Endothelial cell of umbilical vein (primary cell): ENCODE data around the gene ZC3HAV1L. TPM values are rescaled to one million over a fixed set of nuclear protein-coding genes. Genes with fewer than 3 reads are reported as not detected.

Experiments
- BruUV-seq: library from RNA; stranded (reverse); fragments of 400-500 nt; replicated peaks from 2 replicates; lab custom pipeline; 2021; lab: Mats Ljungman, UMichigan
- CTCF ChIA-PET: fragments of 300-600, 350-600 bp; sonication (Branson Sonifier 250); formaldehyde crosslinking; loops from one replicate; lab custom pipeline; 2021; ENCODE audit warnings: antibody characterized with exemption, inconsistent platforms; lab: Charles Lee
- POLR2A ChIA-PET: fragments of 300-600, 350-600 bp; sonication (Branson Sonifier 250); formaldehyde crosslinking; loops from one replicate; lab custom pipeline; 2021; ENCODE audit warnings: antibody characterized with exemption, inconsistent platforms; lab: Charles Lee
- DNase-seq: peaks from one replicate; pipeline ENCODE4 v3.0.0-alpha.2; 2011; ENCODE audit warnings: low read depth, low spot score
- FAIRE-seq: peaks from 2 replicates; lab custom pipeline; 2011; peaks lifted over from hg19 to GRCh38; lab: Jason Lieb, UNC
- H2AFZ ChIP-seq: 2 replicates; pipeline ENCODE4 v1.6.0; 2012; ENCODE audit warnings: low read depth, low read length, control low read depth, inconsistent platforms
- H3K27ac ChIP-seq: 2 replicates; pipeline ENCODE4 v1.5.1; 2011; ENCODE audit warnings: low read depth, mild to moderate bottlenecking, control low read depth, low read length, moderate library complexity; ENCODE audit not compliant: insufficient read depth
- H3K27me3 ChIP-seq, 2 experiments: 2 replicates each; pipeline versions ENCODE4 v1.6.0 to v1.6.1; 2011; ENCODE audit warnings: low read length in 2 of 2, mixed read lengths in 1 of 2; ENCODE audit not compliant: control insufficient read depth in 2 of 2, insufficient read depth in 2 of 2
- H3K36me3 ChIP-seq, 2 experiments: 2 replicates in 1 of 2; 3 replicates in 1 of 2; pipeline ENCODE4 v1.5.1; 2011; ENCODE audit warnings: low read length in 2 of 2, mild to moderate bottlenecking in 1 of 2, moderate library complexity in 1 of 2; ENCODE audit not compliant: control insufficient read depth in 2 of 2, insufficient read depth in 2 of 2; ENCODE audit errors: extremely low read depth in 1 of 2
- H3K4me1 ChIP-seq: 3 replicates; pipeline ENCODE4 v1.5.1; 2011; ENCODE audit warnings: mild to moderate bottlenecking, low read length; ENCODE audit not compliant: control insufficient read depth, insufficient read depth; ENCODE audit errors: extremely low read depth
- H3K4me2 ChIP-seq: 2 replicates; pipeline ENCODE4 v1.6.1; 2011; ENCODE audit warnings: low read length, control low read depth, mixed read lengths; ENCODE audit not compliant: insufficient read depth
- H3K4me3 ChIP-seq, 3 experiments: fragments of 200-600 bp in 1 of 3; sonication (generic), shearing (Covaris generic) in 1 of 3; replicated peaks in 1 of 3; 2 replicates each; pipeline ENCODE4 v1.5.1; 2011 to 2016; ENCODE audit warnings: control low read depth in 3 of 3, low read length in 3 of 3, mild to moderate bottlenecking in 2 of 3, inconsistent platforms in 1 of 3, low read depth in 1 of 3, moderate library complexity in 1 of 3; ENCODE audit not compliant: insufficient read depth in 1 of 3
- H3K79me2 ChIP-seq: 2 replicates; pipeline ENCODE4 v1.6.0; 2012; ENCODE audit warnings: low read length, inconsistent platforms; ENCODE audit not compliant: control insufficient read depth, insufficient read depth
- H3K9ac ChIP-seq: replicated peaks from 2 replicates; pipeline ENCODE3; 2011; ENCODE audit warnings: low read length, control low read depth; ENCODE audit not compliant: insufficient read depth; ENCODE audit errors: extremely low read depth
- H3K9me1 ChIP-seq: replicated peaks from 3 replicates; pipeline ENCODE4 v1.6.0; 2011; ENCODE audit warnings: mild to moderate bottlenecking, low read length; ENCODE audit not compliant: control insufficient read depth, insufficient read depth; ENCODE audit errors: extremely low read depth
- H3K9me3 ChIP-seq: replicated peaks from 2 replicates; pipeline ENCODE4 v1.5.1; 2012; ENCODE audit warnings: low read length, inconsistent platforms; ENCODE audit not compliant: control insufficient read depth, insufficient read depth
- H4K20me1 ChIP-seq: replicated peaks from 2 replicates; pipeline ENCODE3; 2011; ENCODE audit warnings: mild to moderate bottlenecking, low read length; ENCODE audit not compliant: control insufficient read depth, insufficient read depth; ENCODE audit errors: extremely low read depth
- CTCF ChIP-seq, 2 donors: IDR thresholded peaks; 1 replicate in 1 of 2; 2 replicates in 1 of 2; pipeline ENCODE4 v1.5.1; 2011; ENCODE audit warnings: low read length in 2 of 2, mild to moderate bottlenecking in 2 of 2, moderate library complexity in 2 of 2, control low read depth in 1 of 2, inconsistent platforms in 1 of 2, low read depth in 1 of 2; ENCODE audit not compliant: insufficient read depth in 1 of 2; ENCODE audit errors: extremely low read depth in 1 of 2
- EZH2 ChIP-seq: IDR thresholded peaks from 2 replicates; pipeline ENCODE4 v1.6.1; 2012; ENCODE audit warnings: borderline replicate concordance, low read depth, mild to moderate bottlenecking, moderate library complexity, low read length, inconsistent platforms; ENCODE audit not compliant: severe bottlenecking
- FOS ChIP-seq: IDR thresholded peaks from 2 replicates; pipeline ENCODE4 v1.6.1; 2011; ENCODE audit warnings: mild to moderate bottlenecking, low read length, moderate library complexity, borderline replicate concordance; ENCODE audit not compliant: insufficient read depth
- GATA2 ChIP-seq: IDR thresholded peaks from 2 replicates; pipeline ENCODE4 v1.7.0; 2011; ENCODE audit warnings: low read depth, mild to moderate bottlenecking, moderate library complexity, mixed read lengths, low read length; ENCODE audit not compliant: insufficient read length, insufficient read depth
- JUN ChIP-seq: IDR thresholded peaks from 2 replicates; pipeline ENCODE4 v1.6.1; 2011; ENCODE audit warnings: borderline replicate concordance, low read depth; ENCODE audit not compliant: insufficient read length, insufficient read depth
- MYC ChIP-seq: IDR thresholded peaks from one replicate; pipeline ENCODE4 v1.6.1; 2011; ENCODE audit warnings: mild to moderate bottlenecking, low read depth, low read length
- POLR2A ChIP-seq: IDR thresholded peaks from 2 replicates; pipeline ENCODE4 v1.6.1; 2012; ENCODE audit warnings: low read depth, mild to moderate bottlenecking, control low read depth, low read length
- POLR2AphosphoS5 ChIP-seq: IDR thresholded peaks from 2 replicates; pipeline ENCODE4 v1.6.1; 2012; ENCODE audit warnings: low read depth, mild to moderate bottlenecking, control low read depth, low read length, moderate library complexity; ENCODE audit not compliant: insufficient read depth
- dilution Hi-C: fragments of 300-500 bp; cut with MboI; formaldehyde crosslinking; loops from one replicate; pipeline ENCODE4 v1.15.0; 2019; ENCODE audit warnings: low sequenced_read_pairs; ENCODE audit not compliant: extremely low pct_ligation_motif_present
- intact Hi-C: fragments of 100-400 bp; cut with micrococcal nuclease; formaldehyde crosslinking; loops from one replicate; pipeline ENCODE4 v1.10.0; 2022
- polyA plus RNA-seq, 4 experiments: library from polyadenylated mRNA; depleted of rRNA in 3 of 4; stranded (reverse) in 3 of 4; unstranded in 1 of 4; fragments of >200 nt; gene quantifications; 2 replicates each; pipeline versions ENCODE4 v1.2.1 to v1.2.3, GENCODE V29; 2011 to 2012; ENCODE audit warnings: missing spikeins in 1 of 4
- total RNA-seq: library from RNA; stranded (reverse); gene quantifications from 2 replicates; pipeline ENCODE4 v1.2.3, GENCODE V29; 2021
- TF ChIP-seq, protein P1 (sequence below): IDR thresholded peaks from 2 replicates; pipeline ENCODE4 v1.6.1; 2011; ENCODE audit not compliant: insufficient read depth, insufficient read length

The ZC3HAV1L gene
- total and polyA plus RNA-seq, 2 donors (not counting 3 experiments of a cell fraction or from before 2014, with no cell fraction given): 15.9 to 25.7 TPM

DNA sequence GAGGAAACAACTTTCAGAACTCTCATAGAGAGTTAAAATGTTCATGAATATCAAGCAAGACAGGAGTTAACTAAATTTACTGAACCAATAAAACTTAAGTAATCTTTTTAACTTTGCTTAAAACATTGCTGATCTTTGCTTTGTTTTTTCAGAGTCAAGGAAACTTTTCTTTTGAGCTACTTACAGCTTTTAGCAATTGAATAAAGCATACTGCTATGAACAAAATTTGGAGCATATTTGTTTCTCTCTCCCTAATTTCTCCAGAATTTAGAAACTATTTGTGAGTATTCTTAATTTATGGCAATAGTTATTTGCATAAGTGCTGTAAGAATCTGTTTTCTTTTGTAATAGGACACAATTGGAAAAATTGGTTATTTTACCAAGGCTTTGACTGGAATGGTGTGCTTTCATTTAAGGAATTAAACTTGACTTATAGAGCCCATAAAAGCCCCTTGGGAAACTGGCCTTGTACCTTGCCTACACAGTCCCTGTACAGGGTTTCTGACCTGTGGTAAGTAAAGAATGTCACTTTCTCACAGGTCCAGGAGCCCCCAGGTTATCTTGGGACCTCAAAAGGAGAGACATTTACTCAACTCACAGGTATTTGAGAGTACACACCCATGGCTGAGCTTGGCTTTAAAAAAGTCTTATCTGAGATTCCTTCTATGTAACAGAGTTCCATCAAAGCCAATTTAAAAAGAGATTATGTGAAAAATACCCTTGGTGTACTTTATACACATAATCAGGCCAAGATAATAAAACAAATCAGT, 31.3 kb downstream of the ZC3HAV1L start:
- Histone ChIP-seq H2AFZ (no peak overlapping the region), H3K9ac (no peak overlapping the region), H3K27me3 (peaks cover 0 to 2% of the 10 kb centered on the region in 2 experiments), H3K9me1 (no peaks in the 10 kb centered on the region), H3K79me2 (no peaks in the 10 kb centered on the region), H3K9me3 (no peaks in the 10 kb centered on the region), H4K20me1 (no peaks in the 10 kb centered on the region), H3K4me2 (no peak overlapping the region), H3K27ac (no peak overlapping the region), H3K4me3 (no peak overlapping the region), H3K4me1 (no peaks in the 10 kb centered on the region), H3K36me3 (no peaks in the 10 kb centered on the region)
- DNase-seq: no peak
- CTCF ChIA-PET: no interaction called here
- FAIRE-seq: no peak
- POLR2A ChIA-PET: no interaction called here
- no TSS peak for BruUV-seq
- dilution Hi-C loops (no loop called here), intact Hi-C loops (no loop called here)
- TF ChIP-seq FOS (no peak), EZH2 (no peak), POLR2A (no peak), JUN (no peak), MYC (no peak), POLR2AphosphoS5 (no peak), CTCF (IDR thresholded peaks at IDR 0.05; ENCODE audit: extremely low read depth in 1 of 2, insufficient read depth in 1 of 2, low read depth in 1 of 2, low read length in 2 of 2) (no peak), GATA2 (no peak)
- TF ChIP-seq, protein P1, sequence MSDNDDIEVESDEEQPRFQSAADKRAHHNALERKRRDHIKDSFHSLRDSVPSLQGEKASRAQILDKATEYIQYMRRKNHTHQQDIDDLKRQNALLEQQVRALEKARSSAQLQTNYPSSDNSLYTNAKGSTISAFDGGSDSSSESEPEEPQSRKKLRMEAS: no peak
